PFSK-1 (cell line): ENCODE data around the gene CEACAM4.

Experiments used
- FOXP2 ChIP-seq: optimal IDR thresholded peaks from 2 replicates; pipeline ENCODE3; 2011; ENCODE audit warnings: borderline replicate concordance, control low read depth, inconsistent platforms; ENCODE audit not compliant: insufficient read depth; ENCODE audit errors: extremely low read length, extremely low read depth
- POLR2AphosphoS5 ChIP-seq: IDR thresholded peaks from 2 replicates; pipeline ENCODE4 v1.6.1; 2012; ENCODE audit warnings: low read depth, mild to moderate bottlenecking, control low read depth, low read length, moderate library complexity
- SIN3A ChIP-seq: IDR thresholded peaks from 2 replicates; pipeline ENCODE4 v1.6.1; 2012; ENCODE audit warnings: mild to moderate bottlenecking, low read length, moderate library complexity, borderline replicate concordance; ENCODE audit not compliant: insufficient read depth
- TAF1 ChIP-seq: IDR thresholded peaks from 2 replicates; pipeline ENCODE4 v1.6.1; 2012; ENCODE audit warnings: low read length, control low read depth, borderline replicate concordance; ENCODE audit not compliant: insufficient read depth
- TF ChIP-seq, protein P1 (sequence below), 2 experiments: IDR thresholded peaks; 2 replicates each; pipeline versions ENCODE4 v1.6.1 to v1.8.0; 2011 to 2012; ENCODE audit warnings: low read depth in 2 of 2, low read length in 2 of 2, control low read depth in 1 of 2, inconsistent platforms in 1 of 2, mild to moderate bottlenecking in 1 of 2, moderate library complexity in 1 of 2; ENCODE audit not compliant: insufficient read depth in 1 of 2

The CEACAM4 gene

DNA sequence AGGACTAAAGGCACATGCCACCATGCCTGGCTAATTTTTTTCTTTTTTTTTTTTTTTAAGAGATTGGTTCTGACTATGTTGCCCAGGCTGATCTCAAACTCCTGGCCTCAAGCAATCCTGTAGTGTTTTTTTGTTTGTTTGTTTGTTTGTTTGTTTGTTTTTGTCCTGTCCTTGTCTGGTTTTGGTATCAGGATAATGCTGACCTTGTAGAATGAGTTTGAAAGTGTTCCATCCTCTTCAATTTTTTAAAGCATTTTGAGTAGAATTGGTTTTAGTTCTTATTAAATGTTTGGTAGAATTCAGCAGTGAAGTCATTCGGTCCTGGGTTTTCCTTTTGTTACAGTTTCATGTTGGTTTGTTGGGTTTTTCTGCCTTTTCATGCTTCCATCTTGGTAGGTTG lies 19.2 kb downstream of the CEACAM4 start:
- TF ChIP-seq FOXP2 (no peak), TAF1 (no peak), POLR2AphosphoS5 (no peak), SIN3A (no peak)
- TF ChIP-seq, protein P1, sequence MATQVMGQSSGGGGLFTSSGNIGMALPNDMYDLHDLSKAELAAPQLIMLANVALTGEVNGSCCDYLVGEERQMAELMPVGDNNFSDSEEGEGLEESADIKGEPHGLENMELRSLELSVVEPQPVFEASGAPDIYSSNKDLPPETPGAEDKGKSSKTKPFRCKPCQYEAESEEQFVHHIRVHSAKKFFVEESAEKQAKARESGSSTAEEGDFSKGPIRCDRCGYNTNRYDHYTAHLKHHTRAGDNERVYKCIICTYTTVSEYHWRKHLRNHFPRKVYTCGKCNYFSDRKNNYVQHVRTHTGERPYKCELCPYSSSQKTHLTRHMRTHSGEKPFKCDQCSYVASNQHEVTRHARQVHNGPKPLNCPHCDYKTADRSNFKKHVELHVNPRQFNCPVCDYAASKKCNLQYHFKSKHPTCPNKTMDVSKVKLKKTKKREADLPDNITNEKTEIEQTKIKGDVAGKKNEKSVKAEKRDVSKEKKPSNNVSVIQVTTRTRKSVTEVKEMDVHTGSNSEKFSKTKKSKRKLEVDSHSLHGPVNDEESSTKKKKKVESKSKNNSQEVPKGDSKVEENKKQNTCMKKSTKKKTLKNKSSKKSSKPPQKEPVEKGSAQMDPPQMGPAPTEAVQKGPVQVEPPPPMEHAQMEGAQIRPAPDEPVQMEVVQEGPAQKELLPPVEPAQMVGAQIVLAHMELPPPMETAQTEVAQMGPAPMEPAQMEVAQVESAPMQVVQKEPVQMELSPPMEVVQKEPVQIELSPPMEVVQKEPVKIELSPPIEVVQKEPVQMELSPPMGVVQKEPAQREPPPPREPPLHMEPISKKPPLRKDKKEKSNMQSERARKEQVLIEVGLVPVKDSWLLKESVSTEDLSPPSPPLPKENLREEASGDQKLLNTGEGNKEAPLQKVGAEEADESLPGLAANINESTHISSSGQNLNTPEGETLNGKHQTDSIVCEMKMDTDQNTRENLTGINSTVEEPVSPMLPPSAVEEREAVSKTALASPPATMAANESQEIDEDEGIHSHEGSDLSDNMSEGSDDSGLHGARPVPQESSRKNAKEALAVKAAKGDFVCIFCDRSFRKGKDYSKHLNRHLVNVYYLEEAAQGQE (IDR thresholded peaks at IDR 0.05; ENCODE audit: insufficient read depth in 1 of 2, low read depth in 2 of 2, low read length in 2 of 2), result no peak

DNA sequence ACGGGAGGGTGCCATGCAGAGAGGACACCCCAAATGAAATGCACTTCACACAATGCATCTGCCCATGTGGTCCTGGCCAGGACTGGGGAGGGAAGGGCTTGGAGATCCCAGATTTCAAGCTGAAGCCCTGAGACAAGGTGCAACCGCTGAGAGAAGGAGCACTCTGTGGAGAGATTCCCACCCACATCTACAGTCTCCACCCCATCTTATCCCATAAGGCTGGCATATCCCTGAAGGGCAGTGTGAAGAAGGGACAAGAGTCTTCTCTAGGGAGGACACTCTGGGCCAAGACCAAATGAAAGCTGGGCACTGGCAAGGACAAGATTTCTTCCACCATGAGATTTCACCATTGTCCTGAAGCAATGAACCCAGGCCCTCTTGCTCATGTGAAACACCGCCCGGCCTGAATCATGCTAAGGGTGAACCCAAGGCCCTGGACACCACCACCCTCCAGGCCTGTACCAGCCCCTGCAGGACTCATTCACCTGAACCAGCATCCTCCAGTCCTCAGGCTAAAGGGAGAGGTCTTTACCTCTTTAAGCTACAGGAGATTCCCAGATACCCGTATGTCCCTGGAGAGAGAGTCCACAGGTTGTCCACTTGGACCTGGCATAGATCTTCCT lies 20.5 kb downstream of the CEACAM4 start:
- TF ChIP-seq FOXP2 (no peak), TAF1 (no peak), SIN3A (no peak), POLR2AphosphoS5 (no peak)
- TF ChIP-seq, protein P1 (IDR thresholded peaks at IDR 0.05; ENCODE audit: insufficient read depth in 1 of 2, low read depth in 2 of 2, low read length in 2 of 2), result no peak

DNA sequence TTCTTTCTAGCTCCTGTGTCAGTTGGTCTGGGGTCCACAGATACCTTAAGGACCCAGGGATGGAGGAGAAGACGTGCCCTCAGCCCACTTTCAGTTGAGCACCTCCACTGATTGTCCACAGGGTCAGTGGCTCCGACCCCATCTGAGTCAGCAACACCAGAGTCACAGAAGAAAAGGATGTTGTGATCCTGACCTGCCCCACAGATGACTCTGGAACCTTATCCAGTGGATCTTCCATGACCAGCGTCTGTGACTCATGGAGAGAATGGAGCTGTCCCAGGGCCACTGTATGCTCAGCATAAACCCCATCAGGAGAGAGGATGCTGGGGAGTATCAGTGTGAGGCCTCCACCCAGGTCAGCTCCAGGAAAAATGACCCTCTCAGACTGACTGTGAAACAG lies 22.0 kb downstream of the CEACAM4 start:
- no peak for TF ChIP-seq TAF1

DNA sequence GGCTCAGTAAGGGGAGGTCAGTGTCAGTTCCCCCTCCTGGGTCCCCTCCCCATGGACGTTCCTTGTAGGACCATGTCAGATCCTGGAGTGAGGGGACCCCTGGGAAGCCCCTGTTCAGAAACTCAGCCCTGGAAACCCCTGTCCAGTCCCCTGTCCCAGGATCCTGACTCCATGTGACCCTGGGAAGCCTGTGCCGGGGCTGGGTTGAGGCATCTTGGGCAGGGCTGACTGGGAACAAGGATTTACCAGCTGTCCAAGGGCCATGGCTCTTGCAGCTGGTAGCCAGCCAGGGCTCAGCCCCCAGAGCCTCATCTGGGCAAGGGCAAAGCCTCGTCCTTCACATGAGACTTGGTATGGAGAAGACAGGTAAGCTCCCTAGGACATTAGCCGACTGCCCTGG lies 25.1 kb downstream of the CEACAM4 start:
- TF ChIP-seq POLR2AphosphoS5 (no peak), SIN3A (no peak), TAF1 (no peak), FOXP2 (no peak)
- TF ChIP-seq, protein P1 (IDR thresholded peaks at IDR 0.05; ENCODE audit: insufficient read depth in 1 of 2, low read depth in 2 of 2, low read length in 2 of 2), result no peak

DNA sequence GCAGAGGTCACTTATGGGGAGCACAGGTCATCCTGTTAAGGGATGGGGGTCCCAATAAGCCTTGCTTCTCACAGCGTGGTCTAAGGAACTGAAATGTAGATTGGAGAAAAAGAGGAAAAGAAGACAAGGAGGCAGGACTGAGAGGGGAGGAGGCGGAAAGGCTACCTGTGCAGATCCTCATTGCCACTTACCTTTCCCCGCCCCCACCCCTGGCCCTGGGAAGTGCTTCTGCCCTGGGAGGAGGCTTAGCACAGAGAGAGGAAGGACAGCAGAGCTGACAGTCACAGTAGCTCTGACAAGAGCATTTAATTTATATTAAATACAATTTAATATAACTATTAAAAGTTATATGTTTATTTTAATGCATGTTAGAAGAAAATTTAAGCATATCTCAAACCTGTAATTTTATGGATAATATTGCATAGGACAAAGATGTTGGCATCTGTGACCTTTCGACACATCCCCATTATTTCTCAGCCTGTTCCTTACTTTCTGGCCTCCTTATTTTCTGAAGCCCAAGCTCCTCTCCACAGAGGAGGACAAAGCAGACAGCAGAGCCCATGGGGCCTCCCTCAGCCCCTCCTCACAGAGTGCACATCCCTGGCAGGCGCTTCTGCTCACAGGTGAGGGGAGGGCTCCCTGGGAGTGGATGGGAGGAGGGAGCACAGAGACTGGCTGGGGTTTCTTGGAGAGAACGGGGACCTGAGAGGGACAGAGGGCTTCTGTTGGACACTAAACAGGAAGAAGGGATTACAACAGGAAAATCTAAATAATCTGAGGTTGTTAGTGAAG lies 27.5 kb downstream of the CEACAM4 start:
- TF ChIP-seq FOXP2 (no peak), TAF1 (no peak), POLR2AphosphoS5 (no peak), SIN3A (no peak)
- TF ChIP-seq, protein P1 (IDR thresholded peaks at IDR 0.05; ENCODE audit: insufficient read depth in 1 of 2, low read depth in 2 of 2, low read length in 2 of 2), result no peak
